GM12872 (cell line): ENCODE measurements around the gene GATAD1.

Source experiments
- TF ChIP-seq, protein P1 (sequence below): IDR thresholded peaks from 3 replicates; pipeline ENCODE4 v1.5.1; 2011; ENCODE audit warnings: low read depth, mild to moderate bottlenecking, low read length, moderate library complexity; ENCODE audit not compliant: insufficient read depth

Gene GATAD1

DNA sequence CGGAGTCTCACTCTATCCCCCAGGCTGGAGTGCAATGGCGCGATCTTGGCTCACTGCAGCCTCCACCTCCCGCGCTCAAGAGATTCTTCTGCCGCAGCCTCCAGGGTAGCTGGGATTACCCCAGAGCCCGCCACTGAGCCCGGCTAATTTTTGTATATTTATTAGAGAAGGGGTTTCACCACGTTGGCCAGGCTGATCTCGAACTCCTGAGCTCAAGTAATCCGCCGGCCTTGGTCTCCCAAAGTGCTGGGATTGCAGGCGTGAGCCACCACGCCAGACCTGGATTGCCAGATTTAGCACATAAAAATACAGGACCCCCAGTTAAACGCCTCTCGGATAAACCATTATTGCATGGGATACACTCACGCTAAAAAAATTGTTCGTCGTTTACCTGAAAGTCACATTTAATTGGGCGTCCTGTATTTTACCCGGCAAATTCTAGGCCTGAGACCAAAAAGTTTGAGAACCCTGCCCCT lies 375 bp upstream of the GATAD1 start:
- TF ChIP-seq, protein P1, sequence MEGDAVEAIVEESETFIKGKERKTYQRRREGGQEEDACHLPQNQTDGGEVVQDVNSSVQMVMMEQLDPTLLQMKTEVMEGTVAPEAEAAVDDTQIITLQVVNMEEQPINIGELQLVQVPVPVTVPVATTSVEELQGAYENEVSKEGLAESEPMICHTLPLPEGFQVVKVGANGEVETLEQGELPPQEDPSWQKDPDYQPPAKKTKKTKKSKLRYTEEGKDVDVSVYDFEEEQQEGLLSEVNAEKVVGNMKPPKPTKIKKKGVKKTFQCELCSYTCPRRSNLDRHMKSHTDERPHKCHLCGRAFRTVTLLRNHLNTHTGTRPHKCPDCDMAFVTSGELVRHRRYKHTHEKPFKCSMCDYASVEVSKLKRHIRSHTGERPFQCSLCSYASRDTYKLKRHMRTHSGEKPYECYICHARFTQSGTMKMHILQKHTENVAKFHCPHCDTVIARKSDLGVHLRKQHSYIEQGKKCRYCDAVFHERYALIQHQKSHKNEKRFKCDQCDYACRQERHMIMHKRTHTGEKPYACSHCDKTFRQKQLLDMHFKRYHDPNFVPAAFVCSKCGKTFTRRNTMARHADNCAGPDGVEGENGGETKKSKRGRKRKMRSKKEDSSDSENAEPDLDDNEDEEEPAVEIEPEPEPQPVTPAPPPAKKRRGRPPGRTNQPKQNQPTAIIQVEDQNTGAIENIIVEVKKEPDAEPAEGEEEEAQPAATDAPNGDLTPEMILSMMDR, result no peak; the same call in 2 of the 3 replicates

DNA sequence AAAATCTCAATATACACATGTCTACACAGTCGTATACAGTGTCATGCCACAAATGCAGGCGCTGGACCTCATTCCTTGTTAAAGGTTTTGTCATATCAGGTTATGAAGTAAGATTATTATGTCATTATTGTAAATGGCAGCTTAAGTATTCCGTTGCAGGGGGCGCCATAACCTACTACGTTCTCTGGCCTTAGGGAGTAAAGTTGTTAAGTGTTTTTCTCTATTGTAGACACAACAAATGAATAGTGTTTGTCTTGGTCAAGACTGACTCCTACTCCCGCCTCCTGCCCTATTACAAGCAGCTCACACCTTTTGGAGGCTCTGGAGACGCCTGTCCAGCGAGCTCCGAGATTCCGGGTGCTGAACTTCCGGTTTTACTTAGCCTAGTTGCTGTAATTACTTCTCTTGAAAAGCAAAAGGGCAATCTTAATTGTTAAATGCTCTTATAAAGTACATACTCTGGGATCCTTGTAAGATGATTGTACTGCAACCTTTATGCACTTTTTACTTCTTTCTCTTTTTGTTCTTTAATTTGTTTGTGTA lies 994 bp downstream of the GATAD1 start:
- TF ChIP-seq, protein P1, result peak; percentile 53

DNA sequence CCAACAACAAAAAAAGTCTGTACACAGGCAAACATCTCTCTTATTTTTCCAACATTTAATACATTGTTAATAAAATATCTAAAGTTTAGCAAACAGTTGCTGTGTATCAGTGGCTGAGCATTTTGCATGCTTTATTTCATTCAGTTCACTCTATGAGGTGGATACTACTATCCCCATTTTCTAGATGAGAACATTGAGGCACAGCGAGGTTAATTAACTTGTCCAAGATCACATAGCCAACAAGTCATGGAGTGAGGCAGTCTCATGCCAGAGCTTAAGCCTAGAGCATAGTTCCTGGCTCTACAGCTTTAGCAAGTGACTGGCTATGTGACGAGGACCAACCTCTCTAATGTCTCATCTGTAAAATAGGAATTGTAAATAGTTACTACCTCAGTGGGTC lies 4.4 kb downstream of the GATAD1 start:
- TF ChIP-seq, protein P1, result no peak

DNA sequence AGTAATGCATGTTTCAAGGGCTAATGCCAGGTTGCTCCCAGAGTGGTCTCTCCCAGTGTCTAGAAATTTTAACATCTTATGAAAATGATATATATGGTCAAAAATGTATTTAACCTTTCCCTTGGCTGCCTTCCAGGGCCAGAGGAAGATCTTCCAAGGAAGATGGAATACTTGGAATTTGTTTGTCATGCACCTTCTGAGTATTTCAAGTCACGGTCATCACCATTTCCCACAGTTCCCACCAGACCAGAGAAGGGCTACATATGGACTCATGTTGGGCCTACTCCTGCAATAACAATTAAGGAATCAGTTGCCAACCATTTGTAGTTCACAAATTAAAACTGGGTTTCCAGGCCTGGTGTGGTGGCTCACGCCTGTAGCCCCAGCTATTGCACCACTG lies 9.0 kb downstream of the GATAD1 start:
- TF ChIP-seq, protein P1, result no peak

DNA sequence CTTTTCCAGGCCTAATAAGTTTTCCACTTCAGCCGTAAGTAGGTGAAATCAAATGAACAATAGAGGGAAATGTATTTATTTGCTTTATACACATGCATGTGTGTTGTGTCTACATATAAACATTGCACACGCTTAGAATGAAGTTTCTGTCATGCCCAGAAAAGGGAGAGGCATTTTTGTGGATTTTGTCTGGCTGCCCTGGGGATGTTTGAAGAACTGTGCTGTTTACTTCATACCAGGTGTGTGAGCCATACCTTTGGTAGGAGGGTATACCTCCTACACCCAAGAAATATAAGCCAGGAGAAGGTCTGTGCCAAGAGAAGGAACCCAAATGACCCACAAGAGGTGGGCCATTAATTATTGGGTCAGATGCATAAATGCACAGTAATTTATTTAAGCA lies 12.8 kb downstream of the GATAD1 start:
- TF ChIP-seq, protein P1, result no peak

DNA sequence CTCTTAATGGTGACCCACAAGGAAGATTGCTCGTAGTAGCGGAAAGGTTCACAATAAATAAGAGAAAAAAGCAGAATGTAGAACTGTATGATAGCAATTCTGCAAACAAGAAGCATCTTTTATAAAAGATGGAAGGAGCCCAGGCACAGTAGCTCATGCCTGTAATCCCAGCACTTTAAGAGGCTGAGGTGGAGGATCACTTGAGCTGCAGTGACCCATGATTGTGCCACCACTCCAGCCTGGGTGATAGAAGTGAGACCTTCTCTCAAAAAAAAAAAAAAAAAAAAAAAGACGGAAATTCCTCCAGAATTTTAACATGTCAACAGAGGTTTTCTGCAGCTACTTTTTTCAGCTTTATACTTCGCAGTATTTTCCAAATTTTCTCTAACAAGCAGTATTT lies 13.2 kb downstream of the GATAD1 start:
- TF ChIP-seq, protein P1, result no peak

DNA sequence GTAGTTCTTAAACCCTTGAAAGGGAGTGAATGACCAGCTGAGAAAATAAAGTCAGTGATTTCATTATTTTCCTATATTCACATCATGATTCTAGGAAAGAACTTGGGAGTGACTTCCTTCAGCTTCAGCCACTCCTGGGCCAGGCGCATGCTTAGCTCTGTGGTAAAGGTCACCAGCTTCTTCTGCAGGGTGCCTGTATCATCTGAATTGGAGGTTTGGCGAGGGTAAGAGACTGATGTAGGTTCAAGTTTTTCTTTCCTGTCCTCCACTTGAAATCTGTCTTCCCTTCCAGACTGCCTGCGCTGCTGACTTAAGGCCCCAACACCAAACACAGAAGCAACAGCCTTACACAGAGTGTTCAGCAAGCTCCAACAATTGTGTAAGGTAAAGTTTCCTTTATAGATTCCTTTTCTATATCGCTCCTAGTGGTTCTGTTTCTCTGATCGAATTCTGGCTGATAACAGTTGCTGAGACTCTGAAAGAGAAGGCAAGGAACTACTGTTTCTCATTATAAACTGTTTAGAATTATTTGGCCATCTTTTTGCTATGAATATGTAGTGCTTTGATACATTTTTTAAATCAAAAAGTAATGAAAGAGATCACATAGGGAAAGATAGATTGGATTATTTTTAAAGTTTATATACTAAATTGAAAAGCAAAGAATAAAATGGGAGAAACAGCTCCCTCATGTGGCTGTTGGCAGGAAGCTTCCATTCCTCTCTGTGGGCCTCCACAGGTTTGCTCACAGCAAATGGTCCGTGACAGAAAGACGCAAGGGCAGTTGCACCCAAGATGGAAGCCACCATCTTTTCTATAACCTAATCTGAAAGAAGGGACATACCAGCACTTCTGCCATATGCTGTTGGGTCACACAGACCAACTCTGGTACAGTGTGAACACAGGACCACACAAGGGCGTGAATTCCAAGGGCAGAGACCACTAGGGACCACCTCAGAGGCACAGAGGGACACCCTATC lies 14.0 kb downstream of the GATAD1 start:
- TF ChIP-seq, protein P1, result peak; percentile 81
